OCI-LY1 (cell line): ENCODE measurements around the gene FBXW4.

ENCODE experiments used
- CTCF ChIP-seq: fragments of 200-600 bp; sonication (generic), shearing (Covaris generic); IDR thresholded peaks from 2 replicates; pipeline ENCODE4 v1.5.1; 2017; ENCODE audit warnings: mild to moderate bottlenecking, antibody characterized with exemption, low read length, moderate library complexity, mixed read lengths
- EZH2 ChIP-seq: fragments of 200-600 bp; sonication (generic), shearing (Covaris generic); IDR thresholded peaks from 2 replicates; pipeline ENCODE4 v1.8.0; 2017; ENCODE audit warnings: borderline replicate concordance, mixed run types, mild to moderate bottlenecking, antibody characterized with exemption, low read length, moderate library complexity, mixed read lengths

- TF ChIP-seq CTCF = no peak
- TF ChIP-seq EZH2 = no peak
These were observed 87.8 kb downstream of the FBXW4 start for GRCh38 chr10:101607124-101607523.
